Breast epithelium (tissue), 4 donors: ENCODE data around the gene BCAP31. TPM values are rescaled to one million over a fixed set of nuclear protein-coding genes. Genes with fewer than 3 reads are reported as not detected.
"Not testable (repeated sequence)": the region's sequence is repeated elsewhere in the genome, so short reads cannot be mapped to it uniquely, and the experiment has no call there.

Experiments
- DNase-seq, 2 donors: peaks; one replicate each; pipeline ENCODE4 v3.0.0-alpha.2; 2019; ENCODE audit warnings: low spot score in 2 of 2
- H3K27ac ChIP-seq, 2 donors: fragments of 200-600 bp; sonication (generic) in 1 of 2; one replicate each; pipeline ENCODE4 v1.5.1; 2016 to 2019; ENCODE audit warnings: mild to moderate bottlenecking in 1 of 2
- H3K27me3 ChIP-seq, 2 donors: fragments of 200-600 bp; sonication (generic) in 1 of 2; one replicate each; pipeline versions ENCODE4 v1.5.1 to v1.6.0; 2017 to 2019; ENCODE audit warnings: control low read depth in 1 of 2, mild to moderate bottlenecking in 1 of 2
- H3K36me3 ChIP-seq: fragments of 200-600 bp; one replicate; pipeline ENCODE4 v1.5.1; 2019
- H3K4me1 ChIP-seq, 2 donors: fragments of 200-600 bp; sonication (generic); one replicate each; pipeline ENCODE4 v1.5.1; 2016 to 2019; ENCODE audit warnings: control low read depth in 1 of 2
- H3K4me3 ChIP-seq, 3 donors: fragments of 200-600 bp; sonication (generic); 1 replicate in 2 of 3; 2 replicates in 1 of 3; pipeline ENCODE4 v1.5.1; 2016 to 2019; ENCODE audit warnings: mild to moderate bottlenecking in 3 of 3, moderate library complexity in 2 of 3
- H3K9me3 ChIP-seq, 2 donors: fragments of 200-600 bp; sonication (generic) in 1 of 2; one replicate each; pipeline ENCODE4 v1.5.1; 2016 to 2019; ENCODE audit warnings: control low read depth in 1 of 2
- POLR2A ChIP-seq: fragments of 450-650 bp; IDR thresholded peaks from one replicate; pipeline ENCODE4 v1.6.1; 2016; ENCODE audit warnings: antibody characterized with exemption, mild to moderate bottlenecking, moderate library complexity
- POLR2AphosphoS5 ChIP-seq, 3 donors: sonication (generic); formaldehyde crosslinking; IDR thresholded peaks; one replicate each; pipeline ENCODE4 v1.6.1; 2017; ENCODE audit warnings: antibody characterized with exemption in 3 of 3
- intact Hi-C: fragments of 100-400 bp; cut with DNase I; formaldehyde crosslinking; loops from one replicate; pipeline ENCODE4 v1.15.1; 2023; ENCODE audit warnings: low total_unique reads
- total RNA-seq, 3 donors: library from RNA; depleted of rRNA; stranded (reverse); fragments of >200 nt; gene quantifications; one replicate each; pipeline ENCODE4 v1.1.0, GENCODE V29; 2016
- TF ChIP-seq, protein P1 (sequence below), 3 donors: fragments of 450-650 bp; IDR thresholded peaks; one replicate each; pipeline ENCODE4 v1.5.1; 2016 to 2017; ENCODE audit warnings: antibody characterized with exemption in 3 of 3, mild to moderate bottlenecking in 3 of 3, moderate library complexity in 3 of 3

The BCAP31 gene
- total RNA-seq, 3 donors from 2014 or later: 120 to 245 (median 129) TPM

DNA sequence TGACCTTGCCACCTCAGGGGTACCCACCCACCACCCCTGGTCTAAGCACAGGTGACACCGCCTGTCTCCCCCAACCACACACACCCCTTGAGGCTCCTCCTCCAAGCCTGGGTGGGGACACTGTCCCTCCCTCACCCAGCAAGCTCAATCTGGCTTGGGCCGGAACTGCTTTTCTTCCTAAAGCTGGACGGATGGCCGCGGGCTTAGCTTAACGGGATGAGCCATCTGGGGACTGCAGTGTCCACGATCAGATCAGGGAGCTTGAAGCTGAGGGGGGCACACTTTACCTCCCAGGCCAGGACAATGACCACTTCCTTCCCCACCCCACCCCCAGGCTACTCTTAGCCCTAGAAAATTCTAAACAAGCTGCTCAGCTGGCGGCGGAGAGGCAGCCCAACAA, 37.5 kb downstream of the BCAP31 start:
- intact Hi-C loops: no loop called here
- no peaks in the 10 kb centered on the region for H3K4me1 ChIP-seq
- TF ChIP-seq POLR2A: no peak
- TF ChIP-seq, protein P1, sequence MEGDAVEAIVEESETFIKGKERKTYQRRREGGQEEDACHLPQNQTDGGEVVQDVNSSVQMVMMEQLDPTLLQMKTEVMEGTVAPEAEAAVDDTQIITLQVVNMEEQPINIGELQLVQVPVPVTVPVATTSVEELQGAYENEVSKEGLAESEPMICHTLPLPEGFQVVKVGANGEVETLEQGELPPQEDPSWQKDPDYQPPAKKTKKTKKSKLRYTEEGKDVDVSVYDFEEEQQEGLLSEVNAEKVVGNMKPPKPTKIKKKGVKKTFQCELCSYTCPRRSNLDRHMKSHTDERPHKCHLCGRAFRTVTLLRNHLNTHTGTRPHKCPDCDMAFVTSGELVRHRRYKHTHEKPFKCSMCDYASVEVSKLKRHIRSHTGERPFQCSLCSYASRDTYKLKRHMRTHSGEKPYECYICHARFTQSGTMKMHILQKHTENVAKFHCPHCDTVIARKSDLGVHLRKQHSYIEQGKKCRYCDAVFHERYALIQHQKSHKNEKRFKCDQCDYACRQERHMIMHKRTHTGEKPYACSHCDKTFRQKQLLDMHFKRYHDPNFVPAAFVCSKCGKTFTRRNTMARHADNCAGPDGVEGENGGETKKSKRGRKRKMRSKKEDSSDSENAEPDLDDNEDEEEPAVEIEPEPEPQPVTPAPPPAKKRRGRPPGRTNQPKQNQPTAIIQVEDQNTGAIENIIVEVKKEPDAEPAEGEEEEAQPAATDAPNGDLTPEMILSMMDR (IDR thresholded peaks at IDR 0.05): no peak
- no peak for TF ChIP-seq POLR2AphosphoS5 (IDR thresholded peaks at IDR 0.05)
- no peak for DNase-seq
- peaks cover 0 to 5% of the 10 kb centered on the region in 2 donors for H3K9me3 ChIP-seq
- H3K27me3 ChIP-seq: peaks cover 4 to 39% of the 10 kb centered on the region in 2 donors
- H3K27ac ChIP-seq: peak overlapping the region in 1 of 2 donors; percentile 58
- peak overlapping the region in 1 of 3 donors; percentile 66 for H3K4me3 ChIP-seq
- no peaks in the 10 kb centered on the region for H3K36me3 ChIP-seq

DNA sequence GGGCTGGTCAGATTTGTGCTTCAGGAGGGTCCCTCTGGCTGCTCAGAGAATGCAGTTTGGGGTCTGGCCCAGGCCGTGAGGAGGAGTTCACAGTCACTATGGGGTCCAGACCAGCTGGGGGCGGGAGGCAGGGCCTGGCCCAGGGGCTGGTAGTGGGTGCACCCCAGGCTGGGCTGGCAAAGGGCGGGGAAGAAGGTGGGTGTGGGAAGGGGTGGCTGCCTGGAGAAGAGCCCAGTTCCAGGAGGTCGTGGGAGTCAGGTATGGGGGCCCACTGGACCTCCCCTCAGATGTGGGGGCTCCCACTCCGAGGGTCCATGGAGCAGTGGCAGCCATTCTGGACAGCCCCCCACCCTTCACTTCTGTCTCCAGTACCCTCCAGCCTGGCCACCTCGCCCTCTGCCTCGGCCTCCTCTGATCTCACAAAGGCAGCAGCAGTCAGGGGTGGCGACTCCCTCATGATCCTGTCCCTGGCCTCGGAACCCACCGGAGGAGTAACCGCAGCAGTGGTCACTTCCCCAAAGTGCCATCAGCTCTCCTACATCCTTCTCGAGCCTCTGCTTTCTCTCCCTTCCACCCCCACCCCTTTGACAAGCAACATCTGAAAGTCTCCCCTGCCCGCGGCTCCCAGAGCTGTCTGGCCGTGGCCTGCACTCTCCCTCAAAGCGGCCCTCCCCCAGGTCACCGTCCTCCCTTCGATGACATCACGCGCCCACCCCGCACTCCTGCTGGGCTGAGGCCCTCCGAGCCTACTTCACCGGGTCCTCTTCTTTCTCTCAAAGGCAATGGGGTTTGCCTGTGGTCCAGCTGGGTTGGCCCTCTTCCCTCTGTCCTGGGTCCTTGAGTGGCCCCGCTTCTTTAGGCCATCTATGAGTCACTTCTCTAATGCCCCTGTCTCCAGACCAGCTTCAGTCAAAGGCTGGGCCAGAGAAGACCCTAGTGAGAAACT, 38.2 kb downstream of the BCAP31 start:
- Histone ChIP-seq H3K27ac (no peak overlapping the region), H3K4me3 (no peak overlapping the region), H3K4me1 (no peaks in the 10 kb centered on the region), H3K36me3 (no peaks in the 10 kb centered on the region), H3K9me3 (peaks cover 0 to 5% of the 10 kb centered on the region in 2 donors), H3K27me3 (peaks cover 4 to 38% of the 10 kb centered on the region in 2 donors)
- intact Hi-C loops: no loop called here
- TF ChIP-seq POLR2AphosphoS5 (IDR thresholded peaks at IDR 0.05) (no peak), POLR2A (no peak)
- TF ChIP-seq, protein P1 (IDR thresholded peaks at IDR 0.05): no peak
- DNase-seq: no peak

DNA sequence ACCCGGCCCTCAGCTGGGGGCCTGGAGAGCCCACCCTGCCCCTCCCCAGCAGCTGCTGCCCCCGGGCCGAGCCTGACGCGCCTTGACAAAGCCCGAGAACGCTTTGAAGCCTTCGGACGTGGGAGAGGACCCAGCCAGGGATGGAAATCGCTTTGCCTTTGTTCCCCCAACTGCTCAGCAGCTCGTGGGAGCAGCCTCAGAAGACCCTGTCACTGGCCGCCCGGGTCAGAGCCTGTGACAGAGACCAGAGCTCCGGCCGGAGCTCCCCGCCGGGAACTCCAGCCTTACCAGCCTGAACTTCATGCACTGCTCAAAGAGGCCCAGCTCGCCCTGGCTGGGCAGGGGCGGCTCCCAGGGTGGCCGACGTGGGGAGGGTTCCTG, 39.0 kb downstream of the BCAP31 start:
- intact Hi-C loops: no loop called here
- TF ChIP-seq POLR2AphosphoS5 (IDR thresholded peaks at IDR 0.05): no peak
- TF ChIP-seq POLR2A: no peak
- TF ChIP-seq, protein P1 (IDR thresholded peaks at IDR 0.05): no peak
- DNase-seq: peak in 1 of 2 donors; percentile 9
- peaks cover 4 to 37% of the 10 kb centered on the region in 2 donors for H3K27me3 ChIP-seq
- H3K4me1 ChIP-seq: no peaks in the 10 kb centered on the region
- peaks cover 0 to 5% of the 10 kb centered on the region in 2 donors for H3K9me3 ChIP-seq
- H3K36me3 ChIP-seq: no peaks in the 10 kb centered on the region
- no peak overlapping the region for H3K4me3 ChIP-seq
- no peak overlapping the region for H3K27ac ChIP-seq

DNA sequence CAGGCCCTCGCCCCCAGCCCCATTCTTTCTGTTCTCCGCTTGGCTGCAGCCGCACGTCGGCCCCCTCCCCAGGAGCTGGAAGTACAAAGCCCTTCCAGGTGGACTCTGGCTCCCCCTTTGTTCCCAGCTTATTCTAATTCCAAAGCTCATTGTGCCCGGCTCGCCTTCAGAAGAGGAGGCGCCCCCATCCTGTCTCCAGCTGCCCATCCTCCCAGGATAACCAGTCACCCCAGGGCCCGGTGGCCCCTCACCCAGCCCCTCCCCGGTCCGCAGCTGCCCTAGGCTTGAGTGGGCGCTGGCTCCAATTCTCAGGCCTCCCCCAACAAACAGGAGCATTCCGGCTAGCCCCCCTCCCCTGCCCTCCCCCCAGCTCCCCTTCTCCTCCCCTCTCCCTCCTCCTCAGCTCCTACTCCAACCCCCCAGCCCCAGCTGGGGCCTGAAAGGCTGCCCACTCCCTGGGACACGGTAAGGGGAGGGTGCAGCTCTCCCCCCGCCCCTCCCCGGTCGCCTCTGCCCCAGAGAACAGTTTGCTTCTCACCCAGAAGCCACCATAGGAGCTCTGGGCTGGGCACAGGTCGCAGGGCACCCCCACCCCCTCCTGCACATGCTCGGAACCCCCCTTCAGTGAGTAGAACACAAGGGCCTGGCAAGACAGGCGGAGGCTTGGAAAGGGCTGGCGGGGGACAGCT, 39.6 kb downstream of the BCAP31 start:
- Histone ChIP-seq H3K4me3 (no peak overlapping the region), H3K4me1 (no peaks in the 10 kb centered on the region), H3K9me3 (peaks cover 0 to 5% of the 10 kb centered on the region in 2 donors), H3K27me3 (peaks cover 4 to 37% of the 10 kb centered on the region in 2 donors), H3K36me3 (no peaks in the 10 kb centered on the region), H3K27ac (no peak overlapping the region)
- TF ChIP-seq, protein P1 (IDR thresholded peaks at IDR 0.05): no peak
- TF ChIP-seq POLR2AphosphoS5 (IDR thresholded peaks at IDR 0.05): no peak
- TF ChIP-seq POLR2A: no peak
- intact Hi-C loops: no loop called here
- peak in 1 of 2 donors; percentile 9 for DNase-seq

DNA sequence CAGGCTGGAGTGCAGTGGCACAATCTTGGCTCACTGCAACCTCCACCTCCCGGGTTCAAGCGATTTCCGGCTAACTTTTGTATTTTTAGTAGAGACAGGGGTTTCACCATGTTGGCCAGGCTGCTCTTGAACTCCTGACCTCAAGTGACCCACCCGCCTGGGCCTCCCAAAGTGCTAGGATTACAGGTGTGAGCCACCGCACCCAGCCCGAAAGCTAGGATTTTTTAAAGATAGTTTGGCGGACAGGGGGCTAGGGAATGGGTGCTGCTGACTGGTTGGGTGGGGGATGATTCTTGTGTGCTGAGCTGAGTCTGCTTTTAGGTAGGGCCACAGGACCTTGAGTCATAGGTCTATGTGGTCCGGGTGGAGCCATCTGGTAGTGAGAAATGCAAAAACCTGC, 40.7 kb downstream of the BCAP31 start:
- H3K4me1 ChIP-seq, intact Hi-C loops, H3K4me3 ChIP-seq, DNase-seq, H3K9me3 ChIP-seq, H3K27ac ChIP-seq, H3K36me3 ChIP-seq: not testable (repeated sequence)
- H3K27me3 ChIP-seq: peaks cover 4 to 41% of the 10 kb centered on the region in 2 donors
